Activated CD4-positive, CD25-positive, alpha-beta regulatory T cell treated with anti-CD3 and anti-CD28 coated beads, Interleukin-2, amount 50 U/mL, for 24 hours (primary cell): ENCODE data around the gene L3MBTL4.
"Not testable (repeated sequence)": the region's sequence is repeated elsewhere in the genome, so short reads cannot be mapped to it uniquely, and the experiment has no call there.

Source experiments
- ATAC-seq, 2 donors: fragments of 150-1000 bp; cut with Tn5 transposase; one replicate each; pipeline ENCODE4 v1.10.0; 2021; ENCODE audit warnings: mild to moderate bottlenecking in 1 of 2, moderate library complexity in 1 of 2

L3MBTL4 gene

DNA sequence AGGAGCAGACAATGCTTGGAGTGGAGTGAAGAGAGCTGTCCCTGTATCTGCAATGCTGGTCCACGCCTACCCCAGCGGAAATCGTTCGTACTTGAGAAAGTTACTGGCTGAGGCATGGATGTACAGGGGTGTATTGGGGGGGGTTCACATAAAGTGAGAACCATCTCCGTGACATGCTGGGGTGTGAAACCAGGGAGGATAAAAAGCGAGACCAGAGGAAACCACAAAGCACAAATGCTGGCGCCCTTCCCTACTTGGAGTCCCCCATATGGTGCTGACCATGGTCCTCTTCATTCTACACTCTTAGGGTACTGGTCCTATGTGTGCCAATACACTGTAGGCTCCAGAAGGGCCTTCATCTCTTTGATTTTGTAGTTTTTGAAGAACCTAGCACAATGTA is 244.1 kb downstream of the L3MBTL4 start:
- no peak for ATAC-seq

DNA sequence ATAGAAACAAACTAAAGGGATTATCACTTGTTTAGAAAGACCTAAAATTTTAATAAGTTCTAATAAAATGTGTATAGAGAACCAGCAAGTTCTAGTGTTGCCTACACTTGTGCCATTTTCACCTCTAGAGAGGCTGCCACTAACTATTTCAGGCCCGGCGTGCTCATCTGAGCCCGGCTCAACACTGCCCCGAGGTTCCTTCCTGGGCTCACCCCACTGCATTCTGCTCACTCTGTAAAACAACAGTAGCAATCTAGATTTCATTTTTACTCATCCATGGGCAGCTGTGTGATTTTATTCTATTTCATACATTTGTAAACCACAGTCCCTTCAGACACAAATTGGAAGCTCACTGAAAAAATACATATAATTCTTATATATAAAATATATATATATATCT is 253.2 kb downstream of the L3MBTL4 start:
- no peak for ATAC-seq

DNA sequence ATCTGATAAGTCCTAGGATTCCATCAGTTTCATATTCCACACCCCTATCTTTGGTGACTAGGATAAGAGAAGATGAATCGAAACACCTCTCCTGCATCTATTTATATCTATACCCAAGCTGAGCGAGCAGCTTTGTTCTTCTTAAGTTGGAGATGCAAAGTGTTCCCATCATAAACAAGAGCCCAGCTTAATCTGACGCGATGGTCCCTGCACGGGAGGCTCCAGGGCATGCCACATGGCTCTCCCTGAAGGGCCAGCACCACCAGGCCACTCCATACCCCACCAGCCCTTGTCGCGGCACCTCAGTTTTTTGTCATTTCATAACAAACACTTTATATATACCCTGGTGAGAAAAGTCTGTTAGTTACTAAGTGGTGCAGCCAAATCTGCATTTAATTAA is 255.3 kb downstream of the L3MBTL4 start:
- no peak for ATAC-seq

DNA sequence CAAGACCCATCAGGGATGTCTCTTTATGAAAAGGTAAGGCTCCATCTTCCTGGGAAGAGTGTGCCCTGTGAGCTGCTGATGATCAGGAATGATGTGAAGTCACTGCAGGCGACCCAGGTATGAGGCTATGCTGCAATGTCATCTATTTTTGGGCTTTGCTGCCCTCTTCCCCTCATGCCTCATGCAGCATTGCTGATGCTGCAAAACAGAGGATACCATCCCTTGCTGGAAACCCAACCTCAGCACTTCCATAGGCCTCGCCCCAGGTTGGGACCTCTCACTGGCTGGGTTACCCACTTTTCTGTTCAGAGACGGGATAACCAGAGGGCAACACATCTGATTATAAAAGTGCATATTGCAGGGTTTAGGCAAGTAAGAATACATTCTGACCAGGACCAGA is 255.8 kb downstream of the L3MBTL4 start:
- ATAC-seq, result no peak

DNA sequence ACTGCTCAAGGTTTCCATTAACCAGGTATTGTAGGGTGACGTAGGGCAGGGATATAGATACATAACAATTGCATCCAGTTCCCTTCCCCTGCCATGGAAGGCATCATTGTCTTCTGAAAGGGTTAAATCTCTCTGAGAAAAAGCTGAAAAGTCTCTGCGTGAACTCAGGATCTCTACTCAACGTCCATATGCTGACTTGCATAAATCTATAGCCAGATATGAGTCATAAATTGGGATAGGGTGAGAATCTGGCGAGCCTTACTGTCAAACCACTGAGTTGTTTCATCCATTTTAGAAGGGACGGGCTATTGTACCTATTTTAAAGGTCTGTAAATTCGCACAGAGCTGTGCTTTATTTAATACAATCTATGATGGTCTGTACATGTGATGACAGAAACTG is 258.3 kb downstream of the L3MBTL4 start:
- ATAC-seq, result no peak

DNA sequence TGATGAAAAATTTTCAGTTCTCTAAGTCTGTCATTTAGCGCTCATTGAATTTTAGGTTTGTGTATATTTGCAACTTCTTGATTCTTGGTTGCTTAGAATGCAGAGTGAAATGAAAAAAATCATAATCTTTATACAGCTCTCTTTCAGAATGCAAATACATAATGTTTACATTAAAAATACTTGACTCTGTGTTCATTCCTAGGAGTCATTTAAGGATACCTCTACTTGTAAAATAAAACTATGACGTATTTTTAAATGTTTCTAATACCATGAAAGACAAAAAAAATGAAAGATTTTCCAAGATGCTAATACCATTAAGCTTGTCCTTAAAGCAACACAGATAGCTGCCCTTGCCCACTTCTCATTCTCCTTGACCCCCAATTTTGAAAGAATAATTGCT is 259.0 kb downstream of the L3MBTL4 start:
- no peak for ATAC-seq

DNA sequence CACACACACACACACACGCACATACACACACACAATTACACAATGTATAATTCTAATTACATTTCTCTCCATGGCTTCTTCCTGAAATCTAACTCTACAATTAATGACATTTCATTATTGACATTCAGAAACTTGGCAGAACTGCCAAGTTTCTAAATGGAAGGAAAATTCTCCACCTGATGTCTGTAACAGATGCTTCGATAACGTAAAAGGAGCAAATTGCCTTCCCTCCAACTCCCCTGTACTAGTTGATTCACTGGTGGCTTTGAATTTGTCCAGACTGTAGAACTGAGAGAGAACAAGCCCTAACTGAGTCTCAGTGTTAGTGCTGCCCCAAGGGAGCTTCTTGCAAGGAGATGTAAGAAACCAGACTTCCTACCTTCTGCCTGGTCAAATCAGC is 264.3 kb downstream of the L3MBTL4 start:
- no peak for ATAC-seq

DNA sequence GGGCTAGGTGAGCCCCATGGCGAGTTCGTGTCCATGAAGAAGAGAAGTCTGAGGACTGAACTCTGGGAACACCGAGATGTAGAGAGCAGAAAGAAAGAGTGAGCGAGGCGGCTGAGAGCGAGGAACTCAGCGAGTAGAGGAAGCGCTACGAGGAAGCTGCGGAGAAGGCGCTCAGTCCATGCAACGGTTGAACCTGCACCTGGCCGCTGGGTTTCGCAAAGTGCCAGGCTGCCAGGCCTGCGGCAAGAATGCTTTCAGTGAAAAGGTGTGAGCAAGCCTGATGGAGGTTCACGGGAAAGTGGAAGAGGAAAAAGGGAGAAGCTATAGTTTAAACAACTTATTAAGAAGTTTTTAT is 268.4 kb downstream of the L3MBTL4 start:
- no peak for ATAC-seq

DNA sequence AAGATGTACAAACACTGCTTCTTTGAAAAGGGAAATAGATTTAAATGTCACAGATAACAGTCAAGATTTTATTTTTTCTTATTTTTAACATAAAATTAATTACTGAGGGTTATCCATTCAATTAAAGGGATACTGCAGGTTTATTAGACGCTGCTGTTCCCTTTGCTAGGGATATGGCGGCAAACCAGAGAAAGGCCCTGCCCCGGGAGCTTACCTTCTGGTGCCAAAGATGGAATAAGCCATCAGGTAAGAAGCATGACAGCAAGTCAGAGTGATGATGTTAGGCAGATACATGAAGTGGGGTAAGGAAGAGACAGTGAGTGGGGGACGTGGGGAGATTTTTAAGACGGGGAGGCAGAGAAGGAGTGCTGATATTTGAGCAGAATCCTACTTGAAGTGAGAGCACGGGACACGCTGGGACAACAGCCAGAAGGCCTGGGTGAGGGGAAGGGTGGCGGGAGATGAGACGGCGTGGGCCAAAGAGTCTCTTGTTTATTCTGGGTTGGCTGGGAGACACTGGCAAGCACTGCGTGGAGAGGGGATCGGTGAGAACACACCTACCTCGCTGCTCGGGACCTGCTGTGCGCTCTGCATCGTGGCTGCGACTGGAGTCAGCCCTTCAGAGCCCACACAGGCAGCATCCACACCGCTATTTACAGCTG is 268.9 kb downstream of the L3MBTL4 start:
- no peak for ATAC-seq

DNA sequence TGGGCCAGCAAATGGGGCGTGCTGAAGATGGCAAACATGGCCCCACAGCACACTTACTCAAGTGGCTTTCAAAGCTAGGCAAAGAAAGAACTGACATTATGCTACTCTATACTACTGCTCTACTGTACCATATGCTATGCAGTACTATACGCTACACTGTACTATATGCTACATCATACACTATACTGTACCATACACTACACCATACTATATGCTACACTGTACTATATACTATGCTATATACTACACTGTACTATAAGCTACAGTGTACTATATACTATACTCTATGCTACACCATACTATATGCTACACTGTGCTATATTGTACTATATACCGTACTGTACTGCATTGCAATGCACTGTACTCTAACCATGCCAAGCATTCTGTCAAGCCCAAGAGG is 275.7 kb downstream of the L3MBTL4 start:
- ATAC-seq, result no peak

DNA sequence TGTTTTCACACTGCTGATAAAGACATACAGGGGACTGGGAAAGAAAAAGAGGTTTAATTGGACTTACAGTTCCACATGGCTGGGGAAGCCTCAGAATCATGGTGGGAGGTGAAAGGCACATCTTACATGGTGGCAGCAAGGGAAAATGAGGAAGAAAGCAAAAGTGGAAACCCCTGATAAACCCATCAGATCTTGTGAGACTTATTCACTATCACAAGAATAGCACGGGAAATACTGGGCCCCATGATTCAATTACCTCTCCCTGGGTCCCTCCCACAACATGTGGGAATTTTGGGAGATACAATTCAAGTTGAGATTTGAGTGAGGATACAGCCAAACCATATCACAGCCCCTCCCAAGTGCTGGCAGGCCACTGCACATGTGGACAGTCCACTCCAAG is 278.8 kb downstream of the L3MBTL4 start:
- not testable (repeated sequence) for ATAC-seq

DNA sequence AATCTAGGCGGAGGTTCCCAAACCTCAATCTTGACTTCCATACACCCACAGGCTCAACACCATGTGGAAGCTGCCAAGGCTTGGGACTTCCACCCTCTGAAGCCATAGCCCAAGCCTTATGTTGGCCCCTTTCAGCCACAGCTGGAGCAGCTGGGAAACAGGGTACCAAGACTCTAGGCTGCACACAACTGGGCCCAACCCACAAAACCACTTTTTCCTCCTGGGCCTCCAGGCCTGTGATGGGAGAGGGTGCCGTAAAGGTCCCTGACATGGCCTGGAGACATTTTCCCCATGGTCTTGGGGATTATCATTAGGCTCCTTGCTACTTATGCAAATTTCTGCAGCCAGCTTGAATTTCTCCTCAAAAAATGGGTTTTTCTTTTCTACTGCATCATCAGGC is 279.7 kb downstream of the L3MBTL4 start:
- ATAC-seq, result not testable (repeated sequence)

DNA sequence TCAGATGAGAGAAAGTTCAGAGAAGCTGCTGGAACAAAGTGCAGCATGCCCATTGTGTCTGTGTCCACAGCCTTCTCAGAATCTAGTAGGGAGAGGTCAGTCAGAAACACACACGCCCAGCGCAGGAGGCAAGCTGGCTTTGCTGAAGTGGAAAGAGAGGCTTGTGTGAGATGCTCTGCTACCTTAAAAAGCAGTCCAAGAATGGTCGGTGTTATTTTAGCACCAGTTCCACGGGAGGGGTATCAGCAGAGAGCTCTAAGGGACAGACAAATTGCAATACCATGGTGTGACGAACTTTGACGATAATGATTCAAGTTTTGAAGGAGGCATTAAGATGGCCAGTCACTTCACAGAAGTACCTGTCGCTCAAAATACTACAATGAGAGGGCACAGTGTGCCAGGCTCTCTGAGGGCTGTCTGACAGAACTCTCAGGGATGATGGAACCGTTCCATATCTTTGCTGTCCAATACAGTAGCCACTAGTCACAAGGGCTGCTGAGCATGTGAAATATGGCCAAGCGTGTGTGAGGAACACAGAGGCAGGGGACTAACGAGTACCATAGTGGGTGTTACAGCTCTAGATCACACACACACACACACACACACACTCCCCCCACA is 281.9 kb downstream of the L3MBTL4 start:
- no peak for ATAC-seq

DNA sequence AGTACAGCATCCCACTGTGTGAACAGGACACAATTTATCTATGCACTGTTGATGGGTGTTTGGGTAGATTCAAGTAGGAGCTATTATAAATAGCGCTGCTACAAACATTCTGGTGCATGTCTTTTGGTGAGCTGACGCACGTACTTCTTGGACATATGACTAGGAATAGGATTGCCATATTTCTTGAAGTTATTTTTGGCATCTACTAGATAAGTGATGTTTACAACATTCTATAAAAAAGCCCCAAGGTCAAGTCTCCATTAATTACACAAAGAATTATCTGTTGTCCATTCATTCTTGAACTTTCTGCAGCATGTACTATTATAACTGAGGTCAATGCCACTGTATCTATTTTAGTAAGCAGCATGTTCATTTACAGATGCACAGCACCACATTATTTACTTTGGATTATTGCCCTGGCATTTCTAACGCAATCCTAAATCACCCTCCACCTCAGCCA is 293.9 kb downstream of the L3MBTL4 start:
- no peak for ATAC-seq

DNA sequence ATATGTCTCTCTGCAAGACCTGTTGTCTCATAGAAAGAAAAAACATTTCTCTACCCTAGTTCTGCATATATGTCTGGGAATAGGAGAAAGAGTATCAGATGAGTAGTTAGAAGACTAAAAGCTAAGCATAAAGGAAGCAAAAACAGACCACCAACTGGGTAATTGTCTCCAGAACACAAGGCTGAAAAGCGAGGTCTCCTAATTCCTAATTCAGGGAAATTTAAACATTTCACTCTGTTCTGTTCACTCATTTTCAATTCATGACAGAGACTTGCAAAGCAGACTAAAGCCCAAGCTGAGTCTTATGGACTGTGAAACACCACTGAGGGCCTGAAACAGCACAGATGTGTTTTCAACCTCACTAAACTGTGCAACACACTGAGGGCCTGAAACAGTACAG is 294.9 kb downstream of the L3MBTL4 start:
- ATAC-seq, result no peak

DNA sequence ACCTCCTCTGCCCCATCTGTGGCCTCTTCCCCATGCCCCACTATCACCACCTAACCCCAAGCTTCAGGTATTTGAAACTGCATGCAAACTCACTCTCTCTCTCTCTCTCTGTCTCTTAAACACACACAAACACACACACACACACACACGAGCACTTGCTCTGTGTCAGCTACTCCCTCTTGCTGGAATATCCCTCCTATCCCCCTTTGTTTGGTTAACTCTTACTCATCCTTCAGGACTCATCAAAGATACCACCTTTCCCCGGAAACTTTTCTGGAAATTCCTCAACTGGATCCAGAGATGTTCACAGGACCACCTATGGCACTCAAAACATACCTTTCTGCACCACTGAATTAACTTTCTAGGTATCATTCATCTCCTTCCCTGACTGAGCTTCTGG is 296.6 kb downstream of the L3MBTL4 start:
- ATAC-seq, result no peak

DNA sequence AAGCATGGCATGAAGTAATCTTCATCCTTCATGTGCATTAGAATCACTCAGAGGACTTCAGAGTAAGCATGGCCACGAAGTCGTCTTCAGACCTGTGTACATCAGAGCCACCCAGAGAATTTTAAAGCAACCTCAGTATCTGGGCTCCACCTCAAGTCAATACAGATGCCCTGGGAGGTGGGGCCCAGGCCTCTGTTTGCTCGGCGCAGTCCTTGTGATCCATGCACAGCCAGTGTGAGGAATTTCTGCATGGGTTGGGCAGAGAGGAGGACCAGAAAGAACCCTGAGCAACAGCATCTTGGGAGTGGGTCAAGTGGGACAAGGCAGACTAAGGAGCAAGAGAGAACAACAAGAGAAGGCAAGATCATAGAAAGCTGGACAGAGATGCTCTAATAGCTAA is 299.0 kb downstream of the L3MBTL4 start:
- no peak for ATAC-seq

DNA sequence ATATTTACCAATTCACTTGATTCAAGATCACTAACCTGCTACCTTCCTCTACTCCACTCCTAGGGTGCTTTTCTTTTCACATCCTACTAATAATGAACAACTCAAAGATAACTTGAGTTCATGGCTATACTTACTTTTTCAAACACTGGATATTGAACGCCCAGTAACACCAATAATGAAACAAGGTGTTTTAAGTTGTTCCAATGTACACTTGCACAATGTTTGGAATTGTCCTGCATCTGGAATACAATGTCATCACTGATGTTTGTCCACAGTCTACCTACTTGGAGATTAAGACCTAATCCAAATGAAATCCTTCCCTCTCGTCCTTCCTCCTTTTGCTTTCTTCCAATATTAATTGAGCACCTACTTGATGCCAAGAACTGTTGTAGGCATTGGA is 301.1 kb downstream of the L3MBTL4 start:
- ATAC-seq, result no peak

DNA sequence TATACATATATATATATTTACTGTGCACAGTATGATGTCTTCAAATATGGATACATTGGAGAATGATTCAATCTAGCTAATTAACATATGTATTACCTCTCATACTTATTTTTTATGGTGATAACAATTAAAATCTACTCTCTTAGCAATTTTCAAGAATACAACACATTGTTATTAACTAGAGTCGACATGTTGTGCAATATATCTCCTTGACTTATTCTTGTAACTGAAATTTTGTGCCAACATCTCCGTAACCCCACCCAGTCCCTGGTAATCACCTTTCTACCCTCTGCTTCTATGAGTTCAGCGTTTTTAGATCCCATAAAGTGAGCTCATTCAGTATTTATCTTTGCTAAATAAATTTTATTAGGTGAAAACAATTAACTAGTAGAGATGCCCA is 303.0 kb downstream of the L3MBTL4 start:
- no peak for ATAC-seq

DNA sequence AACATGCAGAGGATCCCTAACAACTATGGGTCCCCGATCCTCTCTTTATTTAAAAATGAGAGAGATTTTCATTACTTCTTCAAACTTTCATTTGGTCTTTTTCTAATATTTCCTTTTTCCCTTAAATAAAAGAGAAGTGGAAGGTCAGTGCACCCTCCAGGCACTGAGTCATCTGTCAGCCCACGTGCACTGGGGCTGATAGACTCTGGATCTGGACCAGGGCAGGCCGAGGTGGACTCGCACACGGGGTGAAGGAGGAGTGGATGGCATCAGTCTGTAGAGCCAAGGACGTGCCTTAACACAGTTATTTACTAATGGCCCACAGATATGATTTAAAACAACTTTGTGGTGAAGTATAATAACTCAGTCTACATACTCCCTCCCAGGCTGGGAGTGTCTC is 305.0 kb downstream of the L3MBTL4 start:
- no peak for ATAC-seq

DNA sequence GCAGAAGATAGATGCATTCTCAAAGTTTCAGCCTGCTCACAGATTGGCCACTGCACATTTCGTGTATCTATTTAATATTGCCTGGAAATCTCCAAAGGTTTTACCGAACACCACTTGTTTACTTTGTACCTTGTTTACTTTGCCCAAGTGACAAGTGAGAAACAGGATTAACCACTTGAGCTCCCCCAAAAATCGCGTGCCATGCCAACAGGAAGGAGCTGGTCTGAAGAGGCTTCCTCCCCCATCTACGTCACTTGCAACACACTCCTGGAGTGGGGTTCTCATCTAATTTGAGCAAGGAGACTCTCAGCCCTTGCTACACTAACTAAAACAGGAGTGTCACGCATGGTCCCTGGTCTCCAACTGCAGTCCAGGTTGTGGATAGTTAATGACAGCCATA is 306.9 kb downstream of the L3MBTL4 start:
- ATAC-seq, result no peak

DNA sequence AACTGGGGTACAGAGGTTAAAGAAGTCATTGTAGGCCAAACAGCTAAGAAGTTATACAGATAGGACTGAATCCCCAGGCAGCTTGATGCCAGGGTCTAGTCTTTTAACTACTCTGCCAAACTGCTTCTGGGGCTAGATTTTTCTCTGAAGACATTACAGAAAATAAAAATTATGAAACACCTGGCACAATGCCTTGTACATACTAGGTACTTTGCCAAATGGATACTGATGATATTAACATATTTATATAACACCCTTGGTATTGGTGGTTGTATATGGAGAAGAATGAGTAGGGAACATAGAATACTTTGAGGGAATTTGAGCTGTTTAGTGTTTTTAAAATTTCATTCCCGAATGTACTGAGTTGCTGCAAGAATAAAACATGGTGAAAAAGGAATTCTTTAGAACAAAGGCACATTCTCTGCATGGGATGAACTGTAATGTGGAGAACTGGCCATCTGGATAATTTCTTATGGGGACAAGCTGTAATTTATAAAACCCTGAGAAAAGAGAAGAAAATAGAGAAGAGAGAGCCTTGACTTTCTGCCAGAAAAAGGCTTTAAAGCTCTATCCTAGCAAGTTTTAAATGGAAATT is 308.5 kb downstream of the L3MBTL4 start:
- ATAC-seq, result no peak

DNA sequence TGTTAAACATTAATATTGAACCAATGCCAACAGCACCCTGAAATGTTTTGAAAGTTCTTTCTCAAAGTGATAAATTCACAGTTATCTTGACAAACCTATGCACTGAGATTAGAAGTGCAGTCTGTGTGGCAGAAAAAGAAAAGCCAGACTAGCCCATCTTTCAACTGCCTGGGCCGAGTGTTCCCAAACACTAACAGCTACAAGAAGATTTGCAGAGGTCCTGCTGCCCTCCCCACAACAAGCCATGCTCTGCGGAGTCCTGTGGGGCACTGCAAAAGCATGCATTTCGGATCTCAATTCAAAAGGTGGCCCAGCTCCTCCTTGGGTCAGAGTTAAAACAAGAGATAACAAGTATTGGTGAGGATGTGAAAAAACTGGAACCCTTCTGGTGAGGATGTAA is 311.0 kb downstream of the L3MBTL4 start:
- no peak for ATAC-seq

DNA sequence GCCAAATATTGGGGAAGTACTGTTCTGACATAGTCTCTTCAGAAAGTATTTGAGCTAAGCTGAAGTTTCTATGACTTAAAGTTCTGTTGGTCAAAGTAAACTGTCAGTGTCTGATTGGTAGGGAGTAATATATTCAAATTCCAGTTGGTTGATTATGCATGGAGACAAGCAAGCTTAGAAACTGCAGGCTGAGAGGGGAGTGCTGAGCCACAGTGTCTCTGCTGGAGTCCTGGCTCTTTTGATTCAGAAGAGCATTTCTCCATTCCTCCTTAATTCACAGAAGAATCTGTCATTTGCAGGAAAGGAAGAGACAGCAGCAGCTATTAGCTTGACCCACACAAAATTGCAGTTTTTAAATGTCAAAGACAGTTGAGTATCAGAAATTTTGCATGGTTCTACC is 318.0 kb downstream of the L3MBTL4 start:
- no peak for ATAC-seq

DNA sequence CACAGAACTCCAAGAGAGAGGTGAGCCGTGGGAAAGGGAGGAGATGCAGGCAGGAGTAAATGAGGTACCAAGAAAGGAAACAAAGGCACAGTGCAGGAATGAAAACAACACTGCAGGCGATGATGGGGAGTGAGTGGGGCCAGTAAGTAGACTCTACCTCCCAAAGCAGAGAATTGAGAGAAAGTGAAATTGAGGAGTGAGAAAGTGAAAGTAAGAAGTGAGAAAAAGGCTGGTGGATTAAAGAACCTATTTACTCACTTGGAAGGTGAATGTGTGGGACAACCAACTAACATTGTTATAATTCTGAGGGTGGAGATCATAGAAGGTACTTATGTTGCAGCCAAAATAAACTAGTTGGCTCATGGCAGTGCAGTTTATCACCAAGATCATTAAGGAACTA is 326.3 kb downstream of the L3MBTL4 start:
- ATAC-seq, result no peak
